UCSD-AML1 (cell line): Measurements from ENCODE around the gene FAM107B.

Source experiments
- DNase-seq: peaks from one replicate; lab custom pipeline; 2025; ENCODE audit not compliant: unreplicated experiment; lab: John Stamatoyannopoulos, UW

FAM107B gene

GRCh38 chr10:14563359-14563940 lies 211.2 kb downstream of the FAM107B start:
- DNase-seq: no peak

GRCh38 chr10:14563076-14563336 lies 211.7 kb downstream of the FAM107B start:
- no peak for DNase-seq

- no peak for DNase-seq
Observed at GRCh38 chr10:14562218-14563075, 212.2 kb downstream of the FAM107B start.

- DNase-seq: peak; percentile 29
Observed at GRCh38 chr10:14560791-14561765, 213.6 kb downstream of the FAM107B start.

GRCh38 chr10:14560274-14560673 lies 214.4 kb downstream of the FAM107B start:
- peak; percentile 28 for DNase-seq

GRCh38 chr10:14558025-14558424 lies 216.7 kb downstream of the FAM107B start:
- DNase-seq: no peak

- no peak for DNase-seq
Observed at GRCh38 chr10:14557567-14557966, 217.1 kb downstream of the FAM107B start.

- DNase-seq: no peak
Observed at GRCh38 chr10:14556285-14556956, 218.3 kb downstream of the FAM107B start.

GRCh38 chr10:14555807-14556206 lies 218.9 kb downstream of the FAM107B start:
- no peak for DNase-seq

- DNase-seq: no peak
Observed at GRCh38 chr10:14554491-14555205, 220.0 kb downstream of the FAM107B start.

- no peak for DNase-seq
Observed at GRCh38 chr10:14554091-14554490, 220.6 kb downstream of the FAM107B start.

- DNase-seq: no peak
Observed at GRCh38 chr10:14553448-14553847, 221.2 kb downstream of the FAM107B start.

- DNase-seq: no peak
Observed at GRCh38 chr10:14552015-14552414, 222.7 kb downstream of the FAM107B start.

- DNase-seq: no peak
Observed at GRCh38 chr10:14550471-14550981, 224.2 kb downstream of the FAM107B start.

- no peak for DNase-seq
Observed at GRCh38 chr10:14549496-14549895, 225.2 kb downstream of the FAM107B start.

GRCh38 chr10:14548970-14549369 lies 225.7 kb downstream of the FAM107B start:
- no peak for DNase-seq

- no peak for DNase-seq
Observed at GRCh38 chr10:14548474-14548873, 226.2 kb downstream of the FAM107B start.

- DNase-seq: no peak
Observed at GRCh38 chr10:14547816-14548215, 226.9 kb downstream of the FAM107B start.

GRCh38 chr10:14545827-14546226 lies 228.9 kb downstream of the FAM107B start:
- no peak for DNase-seq

- DNase-seq: no peak
Observed at GRCh38 chr10:14543904-14544210, 230.8 kb downstream of the FAM107B start.
